ENCODE data around the gene CADM2. TPM values are rescaled to one million over a fixed set of nuclear protein-coding genes. Genes with fewer than 3 reads are reported as not detected.

The CADM2 gene
- total and polyA plus RNA-seq, 12 donors: 0.10 to 12.6 (median 2.2) TPM

- intact Hi-C loops (cut with DNase I): no loop called here
- no peak for DNase-seq
- Histone ChIP-seq H3K4me1 (replicated peaks in 1 of 2) (no peaks in the 10 kb centered on the region), H3K27me3 (peaks cover 22% of the 10 kb centered on the region), H3K9me3 (replicated peaks in 1 of 3) (no peaks in the 10 kb centered on the region), H3K36me3 (replicated peaks in 1 of 2) (no peaks in the 10 kb centered on the region), H3K27ac (no peak overlapping the region), H3K4me3 (no peak overlapping the region)
- WGBS, 4 donors: 38 to 44% (median 42%) methylated on average over 1 of the region's 1 CpG
- TF ChIP-seq POLR2A (IDR thresholded peaks at IDR 0.05) (no peak), CTCF (IDR thresholded peaks at IDR 0.05) (no peak)
These were observed 6.4 kb downstream of the CADM2 start for GRCh38 chr3:84965141-84965540.

- Histone ChIP-seq H3K27me3 (peaks cover 4% of the 10 kb centered on the region), H3K9me3 (replicated peaks in 1 of 3) (no peaks in the 10 kb centered on the region), H3K4me1 (replicated peaks in 1 of 2) (no peaks in the 10 kb centered on the region), H3K4me3 (no peak overlapping the region), H3K36me3 (replicated peaks in 1 of 2) (no peaks in the 10 kb centered on the region), H3K27ac (no peak overlapping the region)
- intact Hi-C loops (cut with DNase I): no loop called here
- 36 to 44% (median 37%) methylated on average over 5 of the region's 5 CpGs for WGBS, 4 donors
- TF ChIP-seq CTCF (IDR thresholded peaks at IDR 0.05) (no peak), POLR2A (IDR thresholded peaks at IDR 0.05) (no peak)
- DNase-seq: no peak
These were observed 9.2 kb downstream of the CADM2 start for GRCh38 chr3:84967767-84968581.

GRCh38 chr3:84968701-84969235 lies 10.0 kb downstream of the CADM2 start:
- Histone ChIP-seq H3K4me1 (replicated peaks in 1 of 2) (no peaks in the 10 kb centered on the region), H3K4me3 (no peak overlapping the region), H3K27ac (no peak overlapping the region), H3K9me3 (replicated peaks in 1 of 3) (no peaks in the 10 kb centered on the region), H3K36me3 (replicated peaks in 1 of 2) (no peaks in the 10 kb centered on the region), H3K27me3 (no peaks in the 10 kb centered on the region)
- DNase-seq: no peak
- TF ChIP-seq POLR2A (IDR thresholded peaks at IDR 0.05) (no peak), CTCF (IDR thresholded peaks at IDR 0.05) (no peak)
- 70 to 83% (median 78%) methylated on average over 2 of the region's 2 CpGs for WGBS, 4 donors
- intact Hi-C loops (cut with DNase I): no loop called here

- intact Hi-C loops (cut with DNase I): no loop called here
- Histone ChIP-seq H3K27ac (no peak overlapping the region), H3K9me3 (replicated peaks in 1 of 3) (no peaks in the 10 kb centered on the region), H3K36me3 (replicated peaks in 1 of 2) (no peaks in the 10 kb centered on the region), H3K4me1 (replicated peaks in 1 of 2) (no peaks in the 10 kb centered on the region), H3K27me3 (no peaks in the 10 kb centered on the region), H3K4me3 (no peak overlapping the region)
- no peak for DNase-seq
- TF ChIP-seq POLR2A (IDR thresholded peaks at IDR 0.05) (no peak), CTCF (IDR thresholded peaks at IDR 0.05) (no peak)
These were observed 15.6 kb downstream of the CADM2 start for GRCh38 chr3:84974347-84974746.

All from adrenal gland (tissue), 12 donors.